Measurements from ENCODE around the gene MYCBP2.

MYCBP2 gene

GRCh38 chr13:77185721-77186120 is 141.2 kb downstream of the MYCBP2 start:
- DNase-seq, result no peak

DNA sequence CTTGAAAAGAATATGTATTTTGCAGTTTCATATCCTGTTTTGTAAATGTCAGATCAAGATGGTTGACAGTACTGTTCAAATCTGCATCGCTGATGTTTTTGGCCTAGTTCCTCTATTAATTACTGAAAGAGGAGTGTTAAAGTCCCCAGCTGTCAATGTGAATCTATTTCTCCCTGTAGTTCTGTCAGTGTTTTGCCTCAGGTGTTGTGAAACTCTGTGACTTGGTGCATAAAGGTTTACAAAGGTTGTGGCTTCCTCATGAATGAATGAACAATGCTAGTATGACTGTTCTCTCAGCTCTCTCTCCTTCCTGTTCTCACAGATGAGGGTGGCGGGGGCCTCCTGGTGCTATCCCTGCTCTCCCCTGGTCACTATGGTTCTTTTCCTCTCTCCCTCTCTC is 142.4 kb downstream of the MYCBP2 start:
- DNase-seq, result peak; percentile 50

DNA sequence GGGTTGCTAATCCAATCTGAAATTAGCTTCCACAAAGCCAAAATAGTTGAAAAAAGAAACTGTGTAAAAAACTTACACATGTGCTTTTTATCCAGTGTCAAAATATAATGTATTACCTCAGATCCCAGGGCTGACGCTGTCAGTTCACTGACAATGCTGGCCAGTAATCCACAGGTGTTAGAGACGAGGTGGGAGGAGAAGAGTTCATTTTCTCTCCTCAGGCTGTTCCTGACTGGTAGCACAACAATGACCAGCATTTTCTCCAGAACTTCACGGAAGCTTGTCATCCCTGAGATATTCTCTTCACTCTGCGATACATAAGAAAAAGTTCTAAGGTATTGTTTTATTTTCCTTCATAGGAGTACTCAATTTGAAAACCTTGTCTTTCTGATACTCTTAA is 146.9 kb downstream of the MYCBP2 start:
- no peak for DNase-seq

- no peak for DNase-seq
Observed at GRCh38 chr13:77177646-77178045, 149.2 kb downstream of the MYCBP2 start.

- DNase-seq, result no peak
Observed at GRCh38 chr13:77176350-77176749, 150.5 kb downstream of the MYCBP2 start.

GRCh38 chr13:77172650-77173049 is 154.2 kb downstream of the MYCBP2 start:
- DNase-seq, result no peak

DNA sequence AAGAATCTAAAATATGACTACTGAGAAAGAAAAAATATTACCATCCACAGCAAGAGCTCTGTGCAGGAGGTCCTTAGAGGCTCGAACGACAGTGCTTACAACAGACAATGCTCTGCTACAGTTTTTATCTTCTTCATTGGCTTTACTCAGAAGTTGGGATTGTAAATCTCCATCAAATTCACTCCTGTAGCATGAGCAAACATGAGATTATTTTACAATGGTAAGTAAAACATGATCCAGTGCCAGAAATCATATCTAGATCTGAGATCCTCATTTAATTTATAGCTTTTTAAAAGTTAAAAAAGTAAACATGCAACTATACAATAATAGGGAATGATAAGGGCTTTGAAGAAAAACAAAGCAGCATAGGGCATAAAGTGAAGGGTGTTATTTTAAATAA is 155.4 kb downstream of the MYCBP2 start:
- no peak for DNase-seq

- no peak for DNase-seq
Observed at GRCh38 chr13:77168237-77168636, 158.7 kb downstream of the MYCBP2 start.

- no peak for DNase-seq
Observed at GRCh38 chr13:77150651-77151050, 176.2 kb downstream of the MYCBP2 start.

DNA sequence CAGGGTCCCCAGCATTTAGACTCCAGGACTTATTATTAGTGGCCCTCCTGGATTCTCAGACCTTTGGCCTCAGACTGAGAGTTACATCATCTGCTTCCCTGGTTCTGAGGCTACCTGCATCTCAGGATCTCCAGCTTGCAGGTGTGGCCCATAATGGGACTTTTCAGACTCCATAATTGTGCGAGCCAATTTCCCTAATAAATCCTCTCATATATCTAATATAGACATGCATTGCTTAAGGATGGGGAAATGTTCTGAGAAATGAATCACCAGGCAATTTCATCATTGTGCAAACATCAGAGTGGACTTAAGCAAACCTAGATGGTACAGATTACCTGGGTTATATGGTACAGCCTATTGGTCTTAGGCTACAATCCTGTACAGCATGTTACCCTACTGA is 183.5 kb downstream of the MYCBP2 start:
- no peak for DNase-seq

DNA sequence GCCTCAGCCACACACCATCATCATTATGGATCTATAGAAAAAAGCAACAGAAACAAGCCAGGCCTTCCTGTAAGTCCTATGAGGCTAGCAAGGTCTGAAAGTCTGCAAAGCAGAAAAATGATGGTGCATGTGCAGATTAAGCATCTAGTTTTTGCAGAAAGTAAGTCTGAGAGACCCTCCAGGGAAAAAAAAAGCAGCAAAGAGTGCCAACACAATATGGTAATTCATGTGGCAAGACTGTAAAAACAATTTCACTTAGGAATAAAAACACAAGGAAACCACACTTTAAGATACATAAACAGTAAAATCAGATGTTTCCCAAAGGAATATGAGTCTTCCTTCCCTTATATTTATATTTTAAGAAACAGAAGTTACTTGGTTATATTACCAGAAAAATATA is 187.6 kb downstream of the MYCBP2 start:
- DNase-seq, result no peak

DNA sequence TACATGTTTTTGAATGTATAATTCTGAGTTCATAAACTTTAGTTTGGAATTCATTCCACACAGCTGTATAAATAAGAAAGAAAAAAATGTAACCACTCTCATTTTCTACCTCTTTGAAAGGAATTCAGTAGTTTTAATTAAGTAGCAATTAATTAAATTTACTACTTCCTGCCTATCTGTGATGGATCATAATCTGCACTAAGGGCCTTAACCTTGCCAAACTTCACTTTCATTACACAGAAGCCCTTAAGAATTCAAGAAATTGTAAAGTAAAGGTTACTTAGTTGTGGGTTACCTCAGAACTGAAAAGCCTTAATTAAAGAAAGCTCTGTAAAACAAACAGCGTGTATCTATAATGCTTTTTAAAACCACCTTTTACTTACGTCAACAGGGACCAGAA is 188.1 kb downstream of the MYCBP2 start:
- DNase-seq, result no peak

GRCh38 chr13:77136902-77137420 is 189.9 kb downstream of the MYCBP2 start:
- DNase-seq, result no peak

- DNase-seq, result no peak
Observed at GRCh38 chr13:77124423-77124822, 202.5 kb downstream of the MYCBP2 start.

- no peak for DNase-seq
Observed at GRCh38 chr13:77118134-77118533, 208.8 kb downstream of the MYCBP2 start.

- no peak for DNase-seq
Observed at GRCh38 chr13:77114271-77114670, 212.6 kb downstream of the MYCBP2 start.

DNA sequence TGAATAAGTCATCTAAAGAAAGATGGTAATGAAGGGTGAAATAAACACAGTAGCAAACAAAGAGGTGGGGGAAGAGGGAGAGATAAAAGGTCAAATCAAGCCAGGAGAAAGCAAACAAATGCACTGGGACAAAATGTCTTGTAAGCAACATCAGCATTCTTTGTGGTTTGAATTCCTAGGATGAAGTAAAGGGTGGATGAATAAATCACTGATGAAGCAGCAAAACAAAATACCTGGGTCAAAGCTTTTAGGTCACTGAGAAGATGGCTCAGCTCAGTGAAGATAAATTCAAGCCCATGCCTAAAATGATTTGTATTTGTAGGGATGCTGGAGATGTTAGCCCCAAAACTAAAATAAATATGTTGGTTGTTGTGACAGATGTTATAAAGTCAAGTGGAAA is 213.4 kb downstream of the MYCBP2 start:
- no peak for DNase-seq

DNA sequence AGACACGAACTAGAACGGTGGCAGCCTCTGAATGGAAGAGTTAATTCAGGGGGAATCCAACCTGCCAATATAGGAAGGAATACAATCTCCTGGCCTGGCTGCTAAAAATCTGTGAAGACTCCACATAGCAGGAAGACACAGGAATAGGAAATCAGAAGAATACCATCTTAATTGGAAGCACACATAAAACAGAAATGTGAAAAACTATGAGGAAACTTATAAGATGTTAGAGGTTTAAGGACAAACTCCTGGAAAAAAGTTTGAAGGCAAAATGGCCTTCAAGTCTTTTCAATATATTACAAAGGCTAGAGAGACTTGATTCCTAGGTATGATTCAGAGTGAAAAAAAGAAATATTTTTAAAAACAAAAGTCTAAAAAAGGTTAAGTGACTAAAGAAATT is 221.8 kb downstream of the MYCBP2 start:
- DNase-seq, result no peak

- DNase-seq, result no peak
Observed at GRCh38 chr13:77099415-77099814, 227.5 kb downstream of the MYCBP2 start.

DNA sequence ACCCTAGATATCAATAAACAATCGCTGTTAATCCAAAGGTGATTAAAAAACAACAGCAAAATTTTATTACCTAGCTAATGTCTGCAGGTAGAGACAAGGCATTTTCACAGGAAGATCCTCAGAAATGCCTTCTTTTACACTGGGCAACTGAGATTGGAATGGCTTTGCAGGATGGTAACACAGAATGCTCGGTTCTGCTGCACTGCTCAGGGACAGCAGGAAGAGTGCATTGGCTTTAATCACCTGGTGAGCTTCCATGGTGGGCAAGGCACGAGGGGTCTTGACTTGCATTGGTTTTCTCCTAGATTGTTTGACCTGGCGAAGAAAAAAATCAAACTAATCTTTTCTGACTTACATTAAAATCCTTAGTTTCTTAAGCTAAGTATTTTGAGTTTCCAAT is 231.6 kb downstream of the MYCBP2 start:
- no peak for DNase-seq

- no peak for DNase-seq
Observed at GRCh38 chr13:77094773-77095172, 232.1 kb downstream of the MYCBP2 start.

DNA sequence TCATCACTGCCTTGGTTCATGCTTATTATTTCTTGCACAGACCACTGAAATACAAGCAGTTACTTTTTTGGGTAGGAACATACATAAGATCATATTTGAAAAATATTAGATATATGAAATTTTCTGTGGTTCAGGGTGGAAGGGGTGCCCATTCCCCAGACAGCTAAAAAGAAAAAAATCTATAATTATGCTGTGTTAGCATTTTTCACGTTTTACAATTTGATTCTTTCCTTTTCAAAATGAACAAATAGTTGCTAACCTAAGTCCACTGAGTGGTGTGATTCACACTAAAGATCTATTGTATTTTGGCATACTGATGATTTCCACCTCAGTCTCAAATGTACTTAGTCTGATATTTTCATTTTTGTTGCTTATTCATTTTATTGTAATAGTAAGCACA is 233.2 kb downstream of the MYCBP2 start:
- DNase-seq, result no peak

DNA sequence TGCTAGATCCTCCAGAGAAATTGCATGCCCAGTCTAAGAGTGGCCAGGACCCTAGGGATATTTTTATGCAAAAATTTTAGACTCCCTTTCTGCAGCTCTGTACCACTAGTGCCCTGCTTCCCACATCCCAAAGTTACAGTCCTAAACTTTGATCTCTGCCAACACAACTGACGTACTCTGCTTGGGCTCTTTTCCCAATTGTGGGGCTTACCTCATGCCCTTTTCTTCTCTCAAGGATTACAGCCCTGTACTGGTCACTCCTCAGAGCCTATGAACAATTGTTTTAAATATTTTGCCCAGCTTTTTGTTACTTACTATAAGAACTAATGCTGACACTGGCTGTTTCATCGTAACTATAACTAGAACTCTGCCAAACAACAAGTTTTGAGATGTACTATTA is 242.1 kb downstream of the MYCBP2 start:
- no peak for DNase-seq

DNA sequence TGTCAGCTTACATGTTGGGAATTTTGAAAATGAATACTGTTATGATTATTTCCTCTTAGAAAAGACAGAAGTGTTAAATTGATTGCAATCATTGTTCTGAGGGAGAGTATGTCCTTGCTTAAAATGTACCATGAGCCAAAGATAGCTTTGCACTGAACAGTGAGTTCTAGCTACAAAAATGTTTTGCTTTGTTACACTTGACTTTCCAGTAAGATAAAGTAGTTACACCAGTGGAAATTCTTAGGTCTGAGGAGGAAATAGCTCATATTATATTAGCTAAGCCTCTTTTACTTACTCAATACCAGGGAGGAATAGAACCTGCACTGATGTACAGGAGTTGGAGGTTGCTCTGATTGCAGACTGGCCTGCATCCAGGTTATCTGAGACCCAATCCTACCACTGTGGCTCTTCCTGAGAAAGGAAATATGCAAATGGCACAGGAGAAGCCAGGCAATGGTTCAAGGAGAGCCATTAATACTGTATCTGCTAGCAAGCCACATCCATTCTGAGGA is 246.9 kb downstream of the MYCBP2 start:
- no peak for DNase-seq

GRCh38 chr13:77067519-77067918 is 259.4 kb downstream of the MYCBP2 start:
- DNase-seq, result no peak

Measured in RPMI8226 (cell line).